H1 (cell line): ENCODE measurements around the gene PCGF3. TPM values are rescaled to one million over a fixed set of nuclear protein-coding genes. Genes with fewer than 3 reads are reported as not detected.

ENCODE experiments used
- CTCF ChIA-PET: fragments of 300-600 bp; sonication (Branson Sonifier 250); formaldehyde crosslinking; loops from one replicate; lab custom pipeline; 2021; ENCODE audit not compliant: partially characterized antibody; lab: Charles Lee
- POLR2A ChIA-PET: fragments of 300-600 bp; sonication (Branson Sonifier 250); formaldehyde crosslinking; loops from one replicate; lab custom pipeline; 2021; ENCODE audit warnings: inconsistent platforms; ENCODE audit not compliant: partially characterized antibody; lab: Charles Lee
- DNase-seq, 2 experiments: peaks; one replicate each; pipeline versions ENCODE4 v3.0.0 to v3.0.0-alpha.2; 2010 to 2022; ENCODE audit warnings: low spot score in 2 of 2, low read depth in 1 of 2, mixed read lengths in 1 of 2
- FAIRE-seq: peaks from 2 replicates; lab custom pipeline; 2011; peaks lifted over from hg19 to GRCh38; lab: Jason Lieb, UNC
- H2AFZ ChIP-seq: 2 replicates; pipeline ENCODE4 v1.8.1; 2012; ENCODE audit warnings: low read length, inconsistent platforms
- H2AK5ac ChIP-seq: 2 replicates; pipeline ENCODE4 v1.6.1; 2013; ENCODE audit warnings: low read depth, low read length
- H2BK120ac ChIP-seq: replicated peaks from 2 replicates; pipeline ENCODE3; 2013; ENCODE audit warnings: low read depth, low read length, inconsistent platforms
- H2BK12ac ChIP-seq: 2 replicates; pipeline ENCODE4 v1.6.1; 2013; ENCODE audit warnings: low read depth, low read length
- H2BK15ac ChIP-seq: 2 replicates; pipeline ENCODE4 v1.6.1; 2013; ENCODE audit warnings: low read length
- H2BK20ac ChIP-seq: 2 replicates; pipeline ENCODE4 v1.6.1; 2013; ENCODE audit warnings: low read length
- H2BK5ac ChIP-seq: 2 replicates; pipeline ENCODE4 v1.6.1; 2013; ENCODE audit warnings: low read depth, low read length
- H3K14ac ChIP-seq: 2 replicates; pipeline ENCODE4 v1.6.1; 2013; ENCODE audit warnings: inconsistent platforms; ENCODE audit not compliant: insufficient read length
- H3K18ac ChIP-seq: 2 replicates; pipeline ENCODE4 v1.6.1; 2013; ENCODE audit warnings: low read length; ENCODE audit errors: extremely low read depth
- H3K23ac ChIP-seq: 2 replicates; pipeline ENCODE4 v1.6.1; 2013; ENCODE audit warnings: inconsistent platforms; ENCODE audit not compliant: insufficient read length
- H3K23me2 ChIP-seq: 2 replicates; pipeline ENCODE4 v1.6.1; 2013; ENCODE audit warnings: low read depth, low read length
- H3K27ac ChIP-seq: 2 replicates; pipeline ENCODE4 v1.6.1; 2011; ENCODE audit warnings: low read depth, low read length, inconsistent platforms
- H3K27me3 ChIP-seq, 4 experiments: replicated peaks in 1 of 4; 1 replicate in 1 of 4; 2 replicates in 3 of 4; pipeline versions ENCODE4 v1.6.1 to v1.8.1; 2011 to 2013; ENCODE audit warnings: low read length in 3 of 4, mild to moderate bottlenecking in 3 of 4, inconsistent platforms in 2 of 4, mixed read lengths in 2 of 4, moderate library complexity in 1 of 4; ENCODE audit not compliant: control insufficient read depth in 3 of 4, insufficient read depth in 3 of 4; ENCODE audit errors: extremely low read depth in 1 of 4
- H3K36me3 ChIP-seq, 4 experiments: 2 replicates each; pipeline versions ENCODE4 v1.6.1 to v1.8.1; 2011 to 2013; ENCODE audit warnings: mild to moderate bottlenecking in 4 of 4, low read length in 3 of 4, moderate library complexity in 2 of 4, control low read depth in 1 of 4, inconsistent platforms in 1 of 4; ENCODE audit not compliant: insufficient read depth in 4 of 4, control insufficient read depth in 2 of 4
- H3K4ac ChIP-seq: replicated peaks from 2 replicates; pipeline ENCODE3; 2013; ENCODE audit warnings: low read length, low read depth, mixed read lengths, inconsistent platforms; ENCODE audit not compliant: insufficient read length
- H3K4me1 ChIP-seq, 4 experiments: replicated peaks in 1 of 4; 1 replicate in 1 of 4; 2 replicates in 3 of 4; pipeline versions ENCODE4 v1.6.1 to v1.8.1; 2011 to 2013; ENCODE audit warnings: low read length in 3 of 4, inconsistent platforms in 2 of 4, mixed read lengths in 1 of 4; ENCODE audit not compliant: insufficient read depth in 4 of 4, control insufficient read depth in 3 of 4
- H3K4me2 ChIP-seq, 2 experiments: 2 replicates each; pipeline versions ENCODE4 v1.6.1 to v1.8.1; 2011 to 2013; ENCODE audit warnings: low read depth in 2 of 2, low read length in 2 of 2, control low read depth in 1 of 2, inconsistent platforms in 1 of 2, mild to moderate bottlenecking in 1 of 2; ENCODE audit not compliant: insufficient read depth in 1 of 2
- H3K4me3 ChIP-seq, 4 experiments: fragments of 200-600, 300-600 bp in 1 of 4; sonication (generic), shearing (Covaris generic), sonication (Bioruptor Twin) in 1 of 4; 2 replicates each; pipeline versions ENCODE4 v1.5.1 to v1.8.1; 2011 to 2016; ENCODE audit warnings: low read length in 4 of 4, low read depth in 3 of 4, control low read depth in 2 of 4, inconsistent platforms in 2 of 4, mild to moderate bottlenecking in 2 of 4, mixed read lengths in 1 of 4, moderate library complexity in 1 of 4; ENCODE audit not compliant: insufficient read depth in 2 of 4; ENCODE audit errors: extremely low read depth in 1 of 4
- H3K56ac ChIP-seq: replicated peaks from 2 replicates; pipeline ENCODE3; 2013; ENCODE audit warnings: low read depth, mild to moderate bottlenecking, mixed read lengths, low read length, inconsistent platforms; ENCODE audit not compliant: insufficient read length
- H3K79me1 ChIP-seq: 2 replicates; pipeline ENCODE4 v1.6.1; 2013; ENCODE audit warnings: low read depth, low read length, control low read depth
- H3K79me2 ChIP-seq, 2 experiments: 2 replicates each; pipeline versions ENCODE4 v1.6.1 to v1.8.1; 2012 to 2013; ENCODE audit warnings: low read length in 2 of 2, mild to moderate bottlenecking in 2 of 2, inconsistent platforms in 1 of 2; ENCODE audit not compliant: insufficient read depth in 2 of 2, control insufficient read depth in 1 of 2
- H3K9ac ChIP-seq, 4 experiments: replicated peaks in 1 of 4; 1 replicate in 1 of 4; 2 replicates in 3 of 4; pipeline versions ENCODE4 v1.6.1 to v1.8.1; 2011 to 2013; ENCODE audit warnings: low read depth in 3 of 4, low read length in 3 of 4, control low read depth in 2 of 4, mild to moderate bottlenecking in 2 of 4, moderate library complexity in 2 of 4, inconsistent platforms in 1 of 4; ENCODE audit errors: extremely low read depth in 1 of 4
- H3K9me3 ChIP-seq, 2 experiments: 2 replicates each; pipeline versions ENCODE4 v1.6.1 to v1.8.1; 2012 to 2013; ENCODE audit warnings: mild to moderate bottlenecking in 2 of 2, moderate library complexity in 2 of 2, control low read depth in 1 of 2, inconsistent platforms in 1 of 2, low read depth in 1 of 2, low read length in 1 of 2, mixed read lengths in 1 of 2; ENCODE audit not compliant: insufficient read depth in 2 of 2
- H4K20me1 ChIP-seq, 2 experiments: replicated peaks in 1 of 2; 2 replicates each; pipeline versions ENCODE3 to v1.8.1; 2011 to 2013; ENCODE audit warnings: inconsistent platforms in 2 of 2, low read length in 2 of 2, mild to moderate bottlenecking in 1 of 2; ENCODE audit not compliant: insufficient read depth in 2 of 2, control insufficient read depth in 1 of 2
- H4K5ac ChIP-seq: 2 replicates; pipeline ENCODE4 v1.6.1; 2013; ENCODE audit warnings: low read length, low read depth, mixed read lengths, inconsistent platforms; ENCODE audit not compliant: insufficient read length
- H4K8ac ChIP-seq: 2 replicates; pipeline ENCODE4 v1.8.0; 2013; ENCODE audit warnings: mild to moderate bottlenecking, moderate library complexity, low read length, inconsistent platforms; ENCODE audit not compliant: insufficient read depth; ENCODE audit errors: extremely low read depth
- H4K91ac ChIP-seq: replicated peaks from 2 replicates; pipeline ENCODE3; 2013; ENCODE audit warnings: low read length, mixed read lengths, inconsistent platforms; ENCODE audit not compliant: insufficient read length
- KDM1A ChIP-seq: fragments of 200-600, 300-600 bp; sonication (generic); IDR thresholded peaks from 2 replicates; pipeline ENCODE4 v1.7.1; 2016; ENCODE audit warnings: mild to moderate bottlenecking, low read length, borderline replicate concordance
- PHF8 ChIP-seq: fragments of 200-600 bp; sonication (generic); conservative IDR thresholded peaks from 2 replicates; pipeline ENCODE4 v1.7.1; 2012; ENCODE audit warnings: low read depth, mild to moderate bottlenecking, inconsistent platforms, low read length, moderate library complexity
- SIX5 ChIP-seq: IDR thresholded peaks from 2 replicates; pipeline ENCODE4 v1.6.1; 2011; ENCODE audit warnings: mild to moderate bottlenecking, low read depth, low read length
- WGBS, 2 experiments: shearing (Covaris generic) in 1 of 2; methylation state at CpG; one replicate each; pipeline versions ENCODE4 v1.1.6 to v1.1.7; 2013 to 2015; ENCODE audit warnings: low lambda C conversion rate in 2 of 2, mixed read lengths in 2 of 2, inconsistent platforms in 1 of 2, low coverage in 1 of 2, missing lambda C conversion rate in 1 of 2; ENCODE audit not compliant: insufficient replicate concordance in 2 of 2, insufficient coverage in 1 of 2, insufficient read length in 1 of 2; ENCODE audit errors: extremely low coverage in 1 of 2, missing lambda C conversion rate in 1 of 2; 5-methylcytosine and 5-hydroxymethylcytosine counted together
- polyA plus RNA-seq, 7 experiments: library from polyadenylated mRNA; depleted of rRNA in 3 of 7; stranded (reverse) in 5 of 7; unstranded in 2 of 7; fragments of >200 nt in 5 of 7; fragments of 200-250 nt in 2 of 7; gene quantifications; 1 replicate in 5 of 7; 2 replicates in 1 of 7; 4 replicates in 1 of 7; pipeline versions ENCODE4 v1.2.1 to v1.2.3, GENCODE V29; 2011 to 2013; ENCODE audit warnings: missing spikeins in 2 of 7, mixed read lengths in 2 of 7
- total RNA-seq: library from RNA; stranded (reverse); fragmentation: NEBNext Ultra II Directional; extraction: Animal tissue kit (Norgen Biotek cat#: 25700); gene quantifications from 2 replicates; pipeline ENCODE4 v1.2.1, GENCODE V29; 2021

Gene PCGF3
- total and polyA plus RNA-seq, 2 of the 8 experiments (the other 6 are each of a cell fraction or from before 2014, with no cell fraction given), result 52.7 to 52.9 TPM

DNA sequence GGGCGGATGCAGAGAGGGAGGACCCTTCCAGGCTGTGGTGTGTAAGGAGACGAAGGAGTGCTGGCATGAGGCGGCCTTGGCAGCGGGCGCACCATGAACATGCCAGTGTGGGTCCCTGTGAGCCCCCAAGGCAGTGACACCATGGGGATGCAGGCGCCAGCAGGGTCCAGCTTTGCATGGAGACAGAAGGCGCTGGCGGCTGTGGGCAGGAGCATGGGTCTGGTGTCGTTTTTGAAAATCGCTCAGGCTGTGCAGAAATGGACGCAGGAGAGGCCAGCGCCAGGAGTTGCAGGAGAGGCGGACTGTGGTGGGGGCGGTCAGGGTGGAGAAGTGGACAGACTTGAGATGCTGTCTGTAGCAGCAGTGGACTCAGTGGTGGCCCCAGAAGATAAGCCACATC lies 56.1 kb downstream of the PCGF3 start:
- H2AFZ ChIP-seq, result no peak overlapping the region
- no peaks in the 10 kb centered on the region for H3K23me2 ChIP-seq
- H3K9me3 ChIP-seq, result peaks cover 6 to 21% of the 10 kb centered on the region in 2 experiments; a peak in 2 of 4 replicates
- no peak overlapping the region for H3K23ac ChIP-seq
- no peak overlapping the region for H3K4ac ChIP-seq
- CTCF ChIA-PET, result interaction anchor here (2.7 kb wide), 1 partner anchor 20 kb away, joined by 7 read pairs; no protein-coding TSS in a partner anchor
- H3K4me2 ChIP-seq, result no peak overlapping the region
- no peak overlapping the region for H2BK120ac ChIP-seq
- no peak for TF ChIP-seq PHF8
- TF ChIP-seq KDM1A, result no peak
- TF ChIP-seq SIX5, result no peak
- POLR2A ChIA-PET, result no interaction called here
- FAIRE-seq (no peak), DNase-seq (no peak)
- H2AK5ac ChIP-seq, result no peak overlapping the region
- no peak overlapping the region; the same call in 1 of the 2 replicates for H3K18ac ChIP-seq
- 94% methylated on average over 14 of the region's 14 CpGs; no CpG with 5 or more reads in 1 of the 2 experiments for WGBS, 2 experiments
- H2BK5ac ChIP-seq, result no peak overlapping the region
- no peaks in the 10 kb centered on the region for H3K27me3 ChIP-seq
- H3K79me2 ChIP-seq, result no peaks in the 10 kb centered on the region
- H3K4me3 ChIP-seq, result no peak overlapping the region
- no peak overlapping the region for H2BK20ac ChIP-seq
- H2BK12ac ChIP-seq, result no peak overlapping the region
- H3K56ac ChIP-seq, result no peak overlapping the region
- peaks cover 5% of the 10 kb centered on the region in 2 experiments for H4K20me1 ChIP-seq
- H4K5ac ChIP-seq, result no peak overlapping the region
- H3K14ac ChIP-seq, result no peak overlapping the region
- H3K4me1 ChIP-seq, result no peaks in the 10 kb centered on the region
- no peak overlapping the region for H4K91ac ChIP-seq
- no peak overlapping the region for H3K27ac ChIP-seq
- H2BK15ac ChIP-seq, result no peak overlapping the region
- H4K8ac ChIP-seq, result no peak overlapping the region
- no peak overlapping the region for H3K9ac ChIP-seq
- H3K36me3 ChIP-seq, result peaks cover 9 to 50% (median 28%) of the 10 kb centered on the region in 4 experiments; a peak in 6 of 8 replicates
- H3K79me1 ChIP-seq, result no peaks in the 10 kb centered on the region
